Gastroesophageal sphincter (tissue), 4 donors: ENCODE data around the gene CCS. TPM values are rescaled to one million over a fixed set of nuclear protein-coding genes. Genes with fewer than 3 reads are reported as not detected.
"Not testable (repeated sequence)": the region's sequence is repeated elsewhere in the genome, so short reads cannot be mapped to it uniquely, and the experiment has no call there.

Experiments used
- ATAC-seq: fragments of 150-250 bp; one replicate; pipeline ENCODE4 v1.9.1; 2016; ENCODE audit warnings: mild to moderate bottlenecking, moderate library complexity
- H3K27ac ChIP-seq, 4 donors: fragments of 200-600 bp; sonication (generic) in 3 of 4; 1 replicate in 3 of 4; 2 replicates in 1 of 4; pipeline ENCODE4 v1.5.1; 2016 to 2019
- H3K27me3 ChIP-seq: fragments of 200-600 bp; sonication (generic); one replicate; pipeline ENCODE4 v1.5.1; 2019
- H3K36me3 ChIP-seq, 2 donors: fragments of 200-600 bp; sonication (generic); one replicate each; pipeline ENCODE4 v1.5.1; 2019; ENCODE audit warnings: control low read depth in 1 of 2
- H3K4me1 ChIP-seq, 3 donors: fragments of 200-600 bp; sonication (generic); 1 replicate in 2 of 3; 2 replicates in 1 of 3; pipeline ENCODE4 v1.5.1; 2016 to 2019; ENCODE audit warnings: control low read depth in 2 of 3
- H3K4me3 ChIP-seq, 2 donors: fragments of 200-600 bp; sonication (generic); one replicate each; pipeline ENCODE4 v1.5.1; 2019; ENCODE audit warnings: mild to moderate bottlenecking in 1 of 2, moderate library complexity in 1 of 2
- H3K9me3 ChIP-seq, 3 donors: fragments of 200-600 bp; sonication (generic); one replicate each; pipeline ENCODE4 v1.5.1; 2017 to 2019; ENCODE audit warnings: control low read depth in 2 of 3
- CTCF ChIP-seq, 4 experiments: fragments of 200-600 bp in 2 of 4; fragments of 450-650 bp in 2 of 4; sonication (generic) in 1 of 4; IDR thresholded peaks; one replicate each; pipeline ENCODE4 v1.5.1; 2017 to 2019; ENCODE audit warnings: antibody characterized with exemption in 4 of 4, mild to moderate bottlenecking in 2 of 4, moderate library complexity in 2 of 4
- EP300 ChIP-seq: sonication (generic); formaldehyde crosslinking; IDR thresholded peaks from one replicate; pipeline ENCODE4 v1.6.1; 2017; ENCODE audit warnings: antibody characterized with exemption, mild to moderate bottlenecking
- POLR2A ChIP-seq, 2 donors: fragments of 450-650 bp; IDR thresholded peaks; one replicate each; pipeline ENCODE4 v1.6.1; 2017; ENCODE audit warnings: antibody characterized with exemption in 2 of 2, mild to moderate bottlenecking in 2 of 2, moderate library complexity in 1 of 2
- POLR2AphosphoS5 ChIP-seq: sonication (generic); formaldehyde crosslinking; IDR thresholded peaks from one replicate; pipeline ENCODE4 v1.6.1; 2017; ENCODE audit warnings: antibody characterized with exemption
- WGBS, 2 donors: methylation state at CpG; one replicate each; pipeline ENCODE4 v1.1.5; 2018; ENCODE audit warnings: low coverage in 1 of 2; 5-methylcytosine and 5-hydroxymethylcytosine counted together
- total RNA-seq, 4 donors: library from RNA; depleted of rRNA; stranded (reverse); fragments of >200 nt; gene quantifications; one replicate each; pipeline ENCODE4 v1.1.0, GENCODE V29; 2016

CCS gene
- total RNA-seq, 4 donors from 2014 or later: 28.1 to 41.7 (median 33.9) TPM

- no CpG with 5 or more reads among the region's 6 CpGs for WGBS, 2 donors
- H3K27me3 ChIP-seq: no peaks in the 10 kb centered on the region
- no peak for TF ChIP-seq EP300
- no peak for TF ChIP-seq CTCF (IDR thresholded peaks at IDR 0.05)
- no peak for TF ChIP-seq POLR2AphosphoS5
- no peak for TF ChIP-seq POLR2A (IDR thresholded peaks at IDR 0.05)
Observed at GRCh38 chr11:66598993-66599392, 6.0 kb downstream of the CCS start.

GRCh38 chr11:66600219-66600618 is 7.2 kb downstream of the CCS start:
- Histone ChIP-seq H3K9me3 (no peaks in the 10 kb centered on the region), H3K4me1 (peaks cover 0 to 31% (median 8%) of the 10 kb centered on the region in 3 donors), H3K4me3 (no peak overlapping the region), H3K27me3 (no peaks in the 10 kb centered on the region), H3K36me3 (peaks cover 0 to 57% of the 10 kb centered on the region in 2 donors), H3K27ac (no peak overlapping the region)
- ATAC-seq: no peak
- TF ChIP-seq POLR2A (IDR thresholded peaks at IDR 0.05): no peak
- no peak for TF ChIP-seq EP300
- no peak for TF ChIP-seq CTCF (IDR thresholded peaks at IDR 0.05)
- no peak for TF ChIP-seq POLR2AphosphoS5
- 70 to 75% methylated on average over 2 of the region's 2 CpGs for WGBS, 2 donors

More at GRCh38 chr11:66598993-66599392, 6.0 kb downstream of the CCS start:
- H3K36me3 ChIP-seq: peaks cover 0 to 45% of the 10 kb centered on the region in 2 donors
- H3K4me1 ChIP-seq: peaks cover 0 to 43% (median 21%) of the 10 kb centered on the region in 3 donors
- no peak overlapping the region for H3K27ac ChIP-seq
- no peak overlapping the region for H3K4me3 ChIP-seq
- ATAC-seq: no peak
- H3K9me3 ChIP-seq: no peaks in the 10 kb centered on the region

- no peaks in the 10 kb centered on the region for H3K9me3 ChIP-seq
- ATAC-seq: peak; percentile 46
- no peaks in the 10 kb centered on the region for H3K27me3 ChIP-seq
- WGBS, 2 donors: 91% methylated on average over 4 of the region's 4 CpGs; no CpG with 5 or more reads in 1 of the 2 donors
- H3K4me3 ChIP-seq: no peak overlapping the region
- H3K36me3 ChIP-seq: peaks cover 0 to 63% of the 10 kb centered on the region in 2 donors
- peaks cover 0 to 26% (median 3%) of the 10 kb centered on the region in 3 donors for H3K4me1 ChIP-seq
- no peak overlapping the region for H3K27ac ChIP-seq
- no peak for TF ChIP-seq POLR2A (IDR thresholded peaks at IDR 0.05)
- no peak for TF ChIP-seq EP300
- no peak for TF ChIP-seq CTCF (IDR thresholded peaks at IDR 0.05)
- TF ChIP-seq POLR2AphosphoS5: no peak
Observed at GRCh38 chr11:66600631-66601233, 7.7 kb downstream of the CCS start.

GRCh38 chr11:66603072-66603471 is 10.1 kb downstream of the CCS start:
- Histone ChIP-seq H3K36me3 (peaks cover 0 to 69% of the 10 kb centered on the region in 2 donors), H3K4me3 (no peak overlapping the region), H3K27ac (no peak overlapping the region), H3K27me3 (no peaks in the 10 kb centered on the region), H3K9me3 (no peaks in the 10 kb centered on the region), H3K4me1 (peaks cover 0 to 35% (median 12%) of the 10 kb centered on the region in 3 donors)
- WGBS, 2 donors: no CpG with 5 or more reads among the region's 6 CpGs
- ATAC-seq: no peak
- TF ChIP-seq POLR2A (IDR thresholded peaks at IDR 0.05): no peak
- TF ChIP-seq EP300: no peak
- no peak for TF ChIP-seq POLR2AphosphoS5
- TF ChIP-seq CTCF (IDR thresholded peaks at IDR 0.05): no peak

GRCh38 chr11:66604155-66604554 is 11.2 kb downstream of the CCS start:
- Histone ChIP-seq H3K36me3 (peaks cover 0 to 66% of the 10 kb centered on the region in 2 donors), H3K4me1 (peaks cover 0 to 44% (median 12%) of the 10 kb centered on the region in 3 donors), H3K4me3 (no peak overlapping the region), H3K9me3 (no peaks in the 10 kb centered on the region), H3K27me3 (no peaks in the 10 kb centered on the region), H3K27ac (no peak overlapping the region)
- no peak for ATAC-seq
- WGBS, 2 donors: 80 to 92% methylated on average over 2 to 5 of the region's 5 CpGs
- no peak for TF ChIP-seq EP300
- TF ChIP-seq POLR2A (IDR thresholded peaks at IDR 0.05): no peak
- no peak for TF ChIP-seq CTCF (IDR thresholded peaks at IDR 0.05)
- no peak for TF ChIP-seq POLR2AphosphoS5

GRCh38 chr11:66606608-66607007 is 13.6 kb downstream of the CCS start:
- Histone ChIP-seq H3K27ac (peak overlapping the region; percentile 47 to 87 (median 82)), H3K4me1 (peaks cover 0 to 42% (median 12%) of the 10 kb centered on the region in 3 donors), H3K36me3 (peaks cover 0 to 41% of the 10 kb centered on the region in 2 donors)
- ATAC-seq, H3K9me3 ChIP-seq, H3K27me3 ChIP-seq, H3K4me3 ChIP-seq: not testable (repeated sequence)
- WGBS, 2 donors: 83 to 94% methylated on average over 1 to 2 of the region's 3 CpGs
